IPS-NIHi11 (cell line): ENCODE data around the gene GAB2.

Experiments
- DNase-seq: peaks from one replicate; pipeline ENCODE4 v3.0.0; 2012; ENCODE audit warnings: mixed read lengths, low spot score

The GAB2 gene

GRCh38 chr11:78344094-78344493 is 73.5 kb downstream of the GAB2 start:
- DNase-seq: no peak

GRCh38 chr11:78343303-78343702 is 74.3 kb downstream of the GAB2 start:
- DNase-seq: no peak

- no peak for DNase-seq
Measured at GRCh38 chr11:78341841-78342240, 75.8 kb downstream of the GAB2 start.

- no peak for DNase-seq
Measured at GRCh38 chr11:78340530-78340929, 77.1 kb downstream of the GAB2 start.

GRCh38 chr11:78339945-78340344 is 77.7 kb downstream of the GAB2 start:
- DNase-seq: no peak

- no peak for DNase-seq
Measured at GRCh38 chr11:78339483-78339882, 78.1 kb downstream of the GAB2 start.

- DNase-seq: no peak
Measured at GRCh38 chr11:78338702-78339101, 78.9 kb downstream of the GAB2 start.

GRCh38 chr11:78338138-78338537 is 79.5 kb downstream of the GAB2 start:
- no peak for DNase-seq

- no peak for DNase-seq
Measured at GRCh38 chr11:78337554-78337924, 80.1 kb downstream of the GAB2 start.

- no peak for DNase-seq
Measured at GRCh38 chr11:78336877-78337553, 80.6 kb downstream of the GAB2 start.

GRCh38 chr11:78334109-78334508 is 83.5 kb downstream of the GAB2 start:
- no peak for DNase-seq

GRCh38 chr11:78332872-78333271 is 84.7 kb downstream of the GAB2 start:
- no peak for DNase-seq

GRCh38 chr11:78332174-78332866 is 85.3 kb downstream of the GAB2 start:
- no peak for DNase-seq

- no peak for DNase-seq
Measured at GRCh38 chr11:78331711-78332110, 85.9 kb downstream of the GAB2 start.

- no peak for DNase-seq
Measured at GRCh38 chr11:78330361-78330760, 87.3 kb downstream of the GAB2 start.

- no peak for DNase-seq
Measured at GRCh38 chr11:78327945-78328344, 89.7 kb downstream of the GAB2 start.

GRCh38 chr11:78325274-78325781 is 92.3 kb downstream of the GAB2 start:
- DNase-seq: no peak

- DNase-seq: no peak
Measured at GRCh38 chr11:78323363-78323762, 94.3 kb downstream of the GAB2 start.

GRCh38 chr11:78319453-78319955 is 98.1 kb downstream of the GAB2 start:
- DNase-seq: no peak

- DNase-seq: no peak
Measured at GRCh38 chr11:78318321-78319114, 99.1 kb downstream of the GAB2 start.

- DNase-seq: no peak
Measured at GRCh38 chr11:78315724-78316123, 101.9 kb downstream of the GAB2 start.

GRCh38 chr11:78314762-78315161 is 102.9 kb downstream of the GAB2 start:
- no peak for DNase-seq

GRCh38 chr11:78313898-78314297 is 103.7 kb downstream of the GAB2 start:
- no peak for DNase-seq
